Measurements from ENCODE around the gene HCN1.

DNA sequence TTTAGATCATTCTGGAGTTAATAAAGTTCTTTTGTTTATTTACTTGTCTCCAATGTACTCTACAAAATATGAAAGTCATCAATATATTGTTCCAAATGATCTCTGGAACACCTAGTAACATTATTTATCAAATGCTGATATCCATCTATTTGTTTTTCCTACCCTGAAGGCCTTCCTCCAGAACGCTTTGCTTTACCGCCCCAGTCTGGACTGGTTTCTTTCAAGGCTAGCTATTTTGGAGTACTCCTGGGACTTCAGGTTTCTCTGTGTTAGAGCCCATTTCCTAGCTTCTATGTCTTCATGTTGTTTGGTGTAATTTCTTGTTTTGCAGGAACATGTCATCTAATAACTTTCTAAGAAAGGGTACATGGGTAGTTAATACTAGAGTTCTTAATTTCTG is 9.6 kb downstream of the HCN1 start:
- TF ChIP-seq FOS (IDR thresholded peaks at IDR 0.05; ENCODE audit: low read depth, low read length) (no peak), RAD21 (IDR thresholded peaks at IDR 0.05; ENCODE audit: low read length) (no peak)
- TF ChIP-seq, protein P1, sequence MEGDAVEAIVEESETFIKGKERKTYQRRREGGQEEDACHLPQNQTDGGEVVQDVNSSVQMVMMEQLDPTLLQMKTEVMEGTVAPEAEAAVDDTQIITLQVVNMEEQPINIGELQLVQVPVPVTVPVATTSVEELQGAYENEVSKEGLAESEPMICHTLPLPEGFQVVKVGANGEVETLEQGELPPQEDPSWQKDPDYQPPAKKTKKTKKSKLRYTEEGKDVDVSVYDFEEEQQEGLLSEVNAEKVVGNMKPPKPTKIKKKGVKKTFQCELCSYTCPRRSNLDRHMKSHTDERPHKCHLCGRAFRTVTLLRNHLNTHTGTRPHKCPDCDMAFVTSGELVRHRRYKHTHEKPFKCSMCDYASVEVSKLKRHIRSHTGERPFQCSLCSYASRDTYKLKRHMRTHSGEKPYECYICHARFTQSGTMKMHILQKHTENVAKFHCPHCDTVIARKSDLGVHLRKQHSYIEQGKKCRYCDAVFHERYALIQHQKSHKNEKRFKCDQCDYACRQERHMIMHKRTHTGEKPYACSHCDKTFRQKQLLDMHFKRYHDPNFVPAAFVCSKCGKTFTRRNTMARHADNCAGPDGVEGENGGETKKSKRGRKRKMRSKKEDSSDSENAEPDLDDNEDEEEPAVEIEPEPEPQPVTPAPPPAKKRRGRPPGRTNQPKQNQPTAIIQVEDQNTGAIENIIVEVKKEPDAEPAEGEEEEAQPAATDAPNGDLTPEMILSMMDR (conservative IDR thresholded peaks at IDR 0.05; ENCODE audit: low read depth, low read length): no peak

Data from IMR-90 (cell line).